NB4 (cell line): Measurements from ENCODE around the gene EVI2B.

ENCODE experiments used
- DNase-seq: peaks from one replicate; pipeline ENCODE4 v3.0.0; 2010; ENCODE audit warnings: low read depth
- H3K4me3 ChIP-seq: one replicate; pipeline ENCODE4 v1.5.1; 2011; ENCODE audit warnings: mild to moderate bottlenecking, low read depth, low read length, moderate library complexity
- CTCF ChIP-seq: IDR thresholded peaks from one replicate; pipeline ENCODE4 v1.5.1; 2012; ENCODE audit warnings: low read depth, low read length
- MAX ChIP-seq: IDR thresholded peaks from 2 replicates; pipeline ENCODE4 v1.6.1; 2011; ENCODE audit warnings: low read depth, low read length
- MYC ChIP-seq: IDR thresholded peaks from 2 replicates; pipeline ENCODE4 v1.6.1; 2011; ENCODE audit warnings: low read depth, low read length
- POLR2A ChIP-seq: IDR thresholded peaks from 2 replicates; pipeline ENCODE4 v1.6.1; 2011; ENCODE audit warnings: mild to moderate bottlenecking; ENCODE audit not compliant: insufficient read length; ENCODE audit errors: extremely low read depth

The EVI2B gene

GRCh38 chr17:31261601-31262000 is 52.3 kb downstream of the EVI2B start:
- TF ChIP-seq CTCF (no peak), MYC (no peak), MAX (no peak)
- no peak for DNase-seq
- no peak overlapping the region for H3K4me3 ChIP-seq

GRCh38 chr17:31260151-31260550 is 53.7 kb downstream of the EVI2B start:
- TF ChIP-seq MYC, result no peak
- no peak for TF ChIP-seq MAX
- no peak for TF ChIP-seq CTCF
- TF ChIP-seq POLR2A, result no peak
- no peak overlapping the region for H3K4me3 ChIP-seq
- no peak for DNase-seq

- H3K4me3 ChIP-seq, result no peak overlapping the region
- TF ChIP-seq MAX (no peak), POLR2A (no peak), CTCF (no peak), MYC (no peak)
Measured at GRCh38 chr17:31256936-31257335, 56.9 kb downstream of the EVI2B start.

GRCh38 chr17:31254654-31255053 is 59.2 kb downstream of the EVI2B start:
- DNase-seq, result no peak
- TF ChIP-seq POLR2A (no peak), CTCF (no peak), MYC (no peak), MAX (no peak)

More at GRCh38 chr17:31256936-31257335, 56.9 kb downstream of the EVI2B start:
- no peak for DNase-seq

More at GRCh38 chr17:31254654-31255053, 59.2 kb downstream of the EVI2B start:
- H3K4me3 ChIP-seq, result no peak overlapping the region
